GM12878 (cell line): ENCODE measurements around the gene MCC. TPM values are rescaled to one million over a fixed set of nuclear protein-coding genes. Genes with fewer than 3 reads are reported as not detected.

Experiments used
- ATAC-seq: fragments of 200-7000 bp; cut with Tn5 transposase; 3 replicates; pipeline ENCODE4 v1.9.1; 2020; ENCODE audit warnings: mild to moderate bottlenecking, moderate library complexity
- BruUV-seq: library from RNA; stranded (reverse); fragments of 400-500 nt; replicated peaks from 2 replicates; lab custom pipeline; 2021; lab: Mats Ljungman, UMichigan
- CTCF ChIA-PET: fragments of 300-600 bp; sonication (Branson Sonifier 250); formaldehyde crosslinking; extraction: SDS; loops from one replicate; lab custom pipeline; 2021; ENCODE audit warnings: inconsistent platforms; lab: Yijun Ruan, JAX
- POLR2A ChIA-PET: fragments of 350-600 bp; formaldehyde crosslinking; extraction: SDS; loops from one replicate; lab custom pipeline; 2021; ENCODE audit warnings: inconsistent platforms; lab: Charles Lee
- RAD21 ChIA-PET: fragments of 300-600 bp; sonication (Branson Sonifier 250); formaldehyde crosslinking; loops from one replicate; lab custom pipeline; 2023; ENCODE audit warnings: antibody characterized with exemption; ENCODE audit not compliant: unreplicated experiment; lab: Charles Lee
- SMC1A ChIA-PET: fragments of 300-600 bp; sonication (Branson Sonifier 250); formaldehyde crosslinking; loops from one replicate; lab custom pipeline; 2023; ENCODE audit not compliant: unreplicated experiment, uncharacterized antibody; lab: Charles Lee
- DNase-seq: peaks from one replicate; pipeline ENCODE4 v3.0.0-alpha.2; 2011; ENCODE audit warnings: low read depth, low spot score
- FAIRE-seq: peaks from 3 replicates; lab custom pipeline; 2011; peaks lifted over from hg19 to GRCh38; lab: Jason Lieb, UNC
- H2AFZ ChIP-seq: 2 replicates; pipeline ENCODE4 v1.6.0; 2011; ENCODE audit warnings: low read depth, low read length, control low read depth; ENCODE audit not compliant: control insufficient read depth
- H3K27ac ChIP-seq: 2 replicates; pipeline ENCODE4 v1.5.1; 2011; ENCODE audit warnings: control low read depth; ENCODE audit not compliant: control insufficient read depth, insufficient read depth
- H3K27me3 ChIP-seq, 2 experiments: replicated peaks in 1 of 2; 2 replicates each; pipeline versions ENCODE4 v1.6.0 to v1.6.1; 2011; ENCODE audit warnings: low read length in 1 of 2; ENCODE audit not compliant: control insufficient read depth in 2 of 2, insufficient read depth in 2 of 2
- H3K36me3 ChIP-seq, 2 experiments: 2 replicates each; pipeline ENCODE4 v1.5.1; 2011; ENCODE audit warnings: low read length in 1 of 2; ENCODE audit not compliant: control insufficient read depth in 2 of 2, insufficient read depth in 2 of 2
- H3K4me1 ChIP-seq: 2 replicates; pipeline ENCODE4 v1.6.1; 2011; ENCODE audit warnings: mild to moderate bottlenecking, low read length, moderate library complexity, mixed read lengths; ENCODE audit not compliant: control insufficient read depth, insufficient read depth
- H3K4me2 ChIP-seq: 2 replicates; pipeline ENCODE4 v1.6.0; 2011; ENCODE audit warnings: control low read depth; ENCODE audit not compliant: control insufficient read depth, insufficient read depth
- H3K4me3 ChIP-seq: fragments of 200-600 bp; sonication (generic); 2 replicates; pipeline ENCODE4 v1.5.1; 2016
- H3K79me2 ChIP-seq: 2 replicates; pipeline ENCODE4 v1.6.0; 2011; ENCODE audit warnings: low read length; ENCODE audit not compliant: control insufficient read depth, insufficient read depth
- H3K9ac ChIP-seq: 2 replicates; pipeline ENCODE4 v1.8.0; 2011; ENCODE audit warnings: low read length, control low read depth, mixed read lengths; ENCODE audit not compliant: control insufficient read depth, insufficient read depth
- H3K9me3 ChIP-seq: replicated peaks from 3 replicates; pipeline ENCODE4 v1.5.1; 2011; ENCODE audit warnings: mild to moderate bottlenecking, low read length; ENCODE audit not compliant: control insufficient read depth, insufficient read depth
- H4K20me1 ChIP-seq: 2 replicates; pipeline ENCODE4 v1.6.0; 2011; ENCODE audit not compliant: control insufficient read depth, insufficient read depth
- ASH2L ChIP-seq: fragments of 300-600, 200-600 bp; sonication (generic); IDR thresholded peaks from 2 replicates; pipeline ENCODE4 v1.6.1; 2017; ENCODE audit warnings: low read depth, mild to moderate bottlenecking, borderline replicate concordance
- BHLHE40 ChIP-seq, 2 experiments: fragments of 450-650 bp in 1 of 2; IDR thresholded peaks; 2 replicates each; pipeline ENCODE4 v1.6.1; 2011 to 2017; ENCODE audit warnings: low read depth in 2 of 2, borderline replicate concordance in 1 of 2, improper control_type of control experiment in 1 of 2, low read length in 1 of 2, mild to moderate bottlenecking in 1 of 2
- CHD1 ChIP-seq: IDR thresholded peaks from 2 replicates; pipeline ENCODE4 v1.6.1; 2012; ENCODE audit warnings: low read depth, low read length, improper control_type of control experiment
- CHD4 ChIP-seq: fragments of 200-600 bp; sonication (generic); IDR thresholded peaks from 2 replicates; pipeline ENCODE4 v1.6.1; 2016; ENCODE audit warnings: mild to moderate bottlenecking
- DPF2 ChIP-seq: fragments of 450-650 bp; IDR thresholded peaks from 2 replicates; pipeline ENCODE4 v1.6.1; 2017; ENCODE audit warnings: mild to moderate bottlenecking
- EP300 ChIP-seq, 2 experiments: fragments of 150-350 bp in 1 of 2; IDR thresholded peaks; 2 replicates each; pipeline ENCODE4 v1.6.1; 2011 to 2012; ENCODE audit warnings: low read depth in 2 of 2, low read length in 2 of 2, borderline replicate concordance in 1 of 2, improper control_type of control experiment in 1 of 2, inconsistent platforms in 1 of 2; ENCODE audit not compliant: control insufficient read depth in 1 of 2
- FOXM1 ChIP-seq: IDR thresholded peaks from 2 replicates; pipeline ENCODE4 v1.6.1; 2012; ENCODE audit warnings: low read depth, mild to moderate bottlenecking, inconsistent platforms, low read length, moderate library complexity
- HDAC2 ChIP-seq: fragments of 200-600 bp; sonication (generic); IDR thresholded peaks from 2 replicates; pipeline ENCODE4 v1.6.1; 2017
- KAT2A ChIP-seq: conservative IDR thresholded peaks from 2 replicates; pipeline ENCODE4 v1.6.1; 2011; ENCODE audit warnings: low read depth, low read length; ENCODE audit not compliant: control insufficient read depth
- ZNF207 ChIP-seq: fragments of 450-650 bp; IDR thresholded peaks from 2 replicates; pipeline ENCODE4 v1.6.1; 2014; ENCODE audit warnings: antibody characterized with exemption, mild to moderate bottlenecking, borderline replicate concordance
- WGBS: methylation state at CpG from one replicate; pipeline ENCODE4 v1.1.6; 2016; ENCODE audit warnings: low lambda C conversion rate; ENCODE audit not compliant: insufficient replicate concordance, insufficient coverage; ENCODE audit errors: missing lambda C conversion rate; 5-methylcytosine and 5-hydroxymethylcytosine counted together
- in situ Hi-C: fragments of 300-500 bp; cut with MboI; formaldehyde crosslinking; loops from 9 replicates; pipeline ENCODE4 v1.14.3; 2018; ENCODE audit warnings: mixed read lengths
- intact Hi-C: fragments of 100-400 bp; cut with micrococcal nuclease; formaldehyde crosslinking; loops from one replicate; pipeline ENCODE4 v1.14.2; 2022; ENCODE audit not compliant: unreplicated experiment
- polyA plus RNA-seq, 11 experiments: library from polyadenylated mRNA; depleted of rRNA in 4 of 11; unstranded in 6 of 11; stranded (reverse) in 5 of 11; fragments of >200 nt; fragmentation: Nextera tagmentation in 4 of 11; fragmentation: Illumina TruSeq in 1 of 11; extraction: Ambion mirVana in 4 of 11; extraction: Trizol in 1 of 11; gene quantifications; 1 replicate in 1 of 11; 2 replicates in 10 of 11; pipeline versions ENCODE4 v1.2.1 to v1.2.3, GENCODE V29; 2011 to 2016; ENCODE audit warnings: inconsistent platforms in 2 of 11, missing spikeins in 2 of 11, low read depth in 1 of 11
- total RNA-seq, 4 experiments: library from RNA; depleted of rRNA in 3 of 4; stranded (reverse); fragments of >200 nt in 3 of 4; fragmentation: Illumina TruSeq in 1 of 4; extraction: Trizol in 1 of 4; gene quantifications; 2 replicates each; pipeline versions ENCODE4 v1.2.1 to v1.2.3, GENCODE V29; 2013 to 2021
- TF ChIP-seq, protein P1 (sequence below), 3 experiments: IDR thresholded peaks in 2 of 3; conservative IDR thresholded peaks in 1 of 3; 2 replicates each; pipeline ENCODE4 v1.5.1; 2011; ENCODE audit warnings: low read depth in 3 of 3, low read length in 3 of 3, mild to moderate bottlenecking in 3 of 3, control low read depth in 2 of 3, moderate library complexity in 2 of 3, inconsistent platforms in 1 of 3, mixed read lengths in 1 of 3; ENCODE audit not compliant: control insufficient read depth in 2 of 3, insufficient read depth in 1 of 3; ENCODE audit errors: extremely low read depth in 1 of 3

Gene MCC
- total and polyA plus RNA-seq, 10 of the 15 experiments (the other 5 are each of a cell fraction or from before 2014, with no cell fraction given): 0.03 to 0.86 (median 0.16) TPM

DNA sequence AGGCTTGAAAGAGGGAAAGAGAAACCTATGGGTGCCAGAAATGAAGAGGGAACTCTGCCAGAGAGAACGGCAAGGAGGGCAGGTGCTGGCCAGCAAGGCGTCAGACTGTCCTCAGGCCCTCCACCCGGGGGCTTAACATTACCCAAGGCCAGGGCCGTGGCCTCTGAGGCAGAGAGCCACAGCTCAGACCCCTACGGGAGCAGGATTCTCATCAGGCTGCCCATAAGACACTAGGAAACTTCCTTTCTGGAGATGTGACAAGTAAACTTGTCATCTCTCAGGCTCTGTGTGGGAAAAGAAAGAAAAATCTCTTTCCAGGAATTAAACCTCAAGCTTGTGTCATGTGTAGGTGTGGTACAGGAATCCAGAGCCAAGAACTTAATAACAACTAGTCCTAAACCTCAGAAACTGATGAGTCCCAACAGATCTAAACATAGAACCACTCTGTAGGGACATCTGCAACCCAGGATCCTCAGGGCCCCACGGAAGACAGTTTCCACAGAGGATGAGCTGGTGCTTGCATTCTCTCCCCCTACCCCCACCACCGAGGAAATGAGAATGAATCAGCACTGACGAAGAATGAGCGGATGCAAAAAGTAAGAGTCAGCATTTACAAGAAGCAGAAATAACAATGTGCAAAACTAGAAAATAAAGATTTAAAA lies 437.4 kb downstream of the MCC start (continued):
- TF ChIP-seq KAT2A (no peak), CHD4 (no peak), BHLHE40 (IDR thresholded peaks at IDR 0.05; ENCODE audit: borderline replicate concordance in 1 of 2, low read depth in 2 of 2, low read length in 1 of 2) (no peak), ZNF207 (no peak), CHD1 (no peak), ASH2L (no peak), FOXM1 (no peak), DPF2 (no peak), HDAC2 (no peak)
- TF ChIP-seq, protein P1, sequence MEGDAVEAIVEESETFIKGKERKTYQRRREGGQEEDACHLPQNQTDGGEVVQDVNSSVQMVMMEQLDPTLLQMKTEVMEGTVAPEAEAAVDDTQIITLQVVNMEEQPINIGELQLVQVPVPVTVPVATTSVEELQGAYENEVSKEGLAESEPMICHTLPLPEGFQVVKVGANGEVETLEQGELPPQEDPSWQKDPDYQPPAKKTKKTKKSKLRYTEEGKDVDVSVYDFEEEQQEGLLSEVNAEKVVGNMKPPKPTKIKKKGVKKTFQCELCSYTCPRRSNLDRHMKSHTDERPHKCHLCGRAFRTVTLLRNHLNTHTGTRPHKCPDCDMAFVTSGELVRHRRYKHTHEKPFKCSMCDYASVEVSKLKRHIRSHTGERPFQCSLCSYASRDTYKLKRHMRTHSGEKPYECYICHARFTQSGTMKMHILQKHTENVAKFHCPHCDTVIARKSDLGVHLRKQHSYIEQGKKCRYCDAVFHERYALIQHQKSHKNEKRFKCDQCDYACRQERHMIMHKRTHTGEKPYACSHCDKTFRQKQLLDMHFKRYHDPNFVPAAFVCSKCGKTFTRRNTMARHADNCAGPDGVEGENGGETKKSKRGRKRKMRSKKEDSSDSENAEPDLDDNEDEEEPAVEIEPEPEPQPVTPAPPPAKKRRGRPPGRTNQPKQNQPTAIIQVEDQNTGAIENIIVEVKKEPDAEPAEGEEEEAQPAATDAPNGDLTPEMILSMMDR (IDR thresholded peaks at IDR 0.05 in 2 of 3, conservative IDR thresholded peaks at IDR 0.05 in 1 of 3; ENCODE audit: control insufficient read depth in 2 of 3, extremely low read depth in 1 of 3, insufficient read depth in 1 of 3, low read depth in 3 of 3, low read length in 3 of 3): no peak
- TF ChIP-seq, all 136 proteins: peak for 0

DNA sequence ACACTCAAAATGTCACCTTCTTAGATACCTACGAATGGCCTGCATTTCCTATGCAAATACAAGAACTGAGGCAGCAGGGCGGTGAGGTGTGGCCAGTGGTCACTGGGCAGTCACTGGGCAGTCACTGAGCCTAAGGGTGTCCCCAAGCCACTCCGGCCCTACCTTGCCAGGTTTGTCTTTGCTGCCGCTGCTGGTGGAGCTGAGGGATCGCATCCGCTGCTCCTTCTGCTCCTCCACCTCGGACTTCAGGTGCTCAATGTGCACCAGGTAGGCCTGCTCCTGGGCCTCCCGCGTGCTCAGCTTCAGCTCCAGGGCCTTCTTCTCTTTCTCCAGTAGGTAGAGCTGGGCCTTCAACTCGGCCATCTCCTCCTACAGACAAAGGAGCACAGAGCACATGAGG lies 439.3 kb downstream of the MCC start:
- CTCF ChIA-PET: interaction anchor here (1.2 kb wide), 1 partner anchor 52 kb away, joined by 3 read pairs; no protein-coding TSS in a partner anchor

More for the DNA sequence above, 439.3 kb downstream of the MCC start:
- Histone ChIP-seq H3K4me2 (no peak overlapping the region), H3K27ac (no peak overlapping the region), H4K20me1 (no peaks in the 10 kb centered on the region), H3K36me3 (no peaks in the 10 kb centered on the region), H3K79me2 (no peaks in the 10 kb centered on the region), H3K4me3 (no peak overlapping the region), H3K9ac (no peak overlapping the region), H3K9me3 (no peaks in the 10 kb centered on the region), H3K4me1 (peaks cover 11% of the 10 kb centered on the region), H2AFZ (no peak overlapping the region), H3K27me3 (no peaks in the 10 kb centered on the region)
- in situ Hi-C loops: no loop called here
- ChIA-PET RAD21 (no interaction called here), SMC1A (interaction anchor here (0.9 kb wide), 1 partner anchor 27 kb away, joined by 3 read pairs; no protein-coding TSS in a partner anchor), POLR2A (no interaction called here)
- intact Hi-C loops: loop anchor here (5.0 to 10.0 kb wide), 3 partner anchors 283 to 558 kb away; no protein-coding TSS in a partner anchor
- no TSS peak for BruUV-seq
- FAIRE-seq (no peak), DNase-seq (no peak), ATAC-seq (no peak)
- no peak for TF ChIP-seq EP300 (IDR thresholded peaks at IDR 0.05; ENCODE audit: borderline replicate concordance in 1 of 2, control insufficient read depth in 1 of 2, low read depth in 2 of 2, low read length in 2 of 2)
- WGBS: 81% methylated on average over 10 of the region's 10 CpGs
